Brain microvascular endothelial cell (primary cell): Measurements from ENCODE around the gene ZNF362.

ENCODE experiments used
- DNase-seq: peaks from one replicate; pipeline ENCODE4 v3.0.0-alpha.2; 2020
- H3K27ac ChIP-seq: fragments of 250-450 bp; sonication (Bioruptor Pico); 2 replicates; pipeline ENCODE4 v1.5.1; 2020; ENCODE audit warnings: mild to moderate bottlenecking, moderate library complexity
- H3K27me3 ChIP-seq: fragments of 250-450 bp; sonication (Bioruptor Pico); replicated peaks from 2 replicates; pipeline ENCODE4 v1.5.1; 2020; ENCODE audit warnings: mild to moderate bottlenecking
- H3K36me3 ChIP-seq: fragments of 250-450 bp; sonication (Bioruptor Pico); replicated peaks from 2 replicates; pipeline ENCODE4 v1.5.1; 2020; ENCODE audit warnings: mild to moderate bottlenecking
- H3K4me3 ChIP-seq: 2 replicates; pipeline ENCODE4 v1.5.1; 2011; ENCODE audit warnings: low read depth, mild to moderate bottlenecking, control low read depth, low read length, moderate library complexity
- in situ Hi-C: cut with HindIII; loops from 2 replicates; pipeline ENCODE4 v1.10.0; 2017; ENCODE audit warnings: low sequenced_read_pairs, low pct_ligation_motif_present
- TF ChIP-seq, protein P1 (sequence below): IDR thresholded peaks from 2 replicates; pipeline ENCODE4 v1.5.1; 2011; ENCODE audit warnings: low read depth, mild to moderate bottlenecking, moderate library complexity, low read length, control low read depth, inconsistent platforms; ENCODE audit errors: missing control alignments

ZNF362 gene, protein sequence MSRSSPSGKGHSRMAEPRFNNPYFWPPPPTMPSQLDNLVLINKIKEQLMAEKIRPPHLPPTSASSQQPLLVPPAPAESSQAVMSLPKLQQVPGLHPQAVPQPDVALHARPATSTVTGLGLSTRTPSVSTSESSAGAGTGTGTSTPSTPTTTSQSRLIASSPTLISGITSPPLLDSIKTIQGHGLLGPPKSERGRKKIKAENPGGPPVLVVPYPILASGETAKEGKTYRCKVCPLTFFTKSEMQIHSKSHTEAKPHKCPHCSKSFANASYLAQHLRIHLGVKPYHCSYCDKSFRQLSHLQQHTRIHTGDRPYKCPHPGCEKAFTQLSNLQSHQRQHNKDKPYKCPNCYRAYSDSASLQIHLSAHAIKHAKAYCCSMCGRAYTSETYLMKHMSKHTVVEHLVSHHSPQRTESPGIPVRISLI

DNA sequence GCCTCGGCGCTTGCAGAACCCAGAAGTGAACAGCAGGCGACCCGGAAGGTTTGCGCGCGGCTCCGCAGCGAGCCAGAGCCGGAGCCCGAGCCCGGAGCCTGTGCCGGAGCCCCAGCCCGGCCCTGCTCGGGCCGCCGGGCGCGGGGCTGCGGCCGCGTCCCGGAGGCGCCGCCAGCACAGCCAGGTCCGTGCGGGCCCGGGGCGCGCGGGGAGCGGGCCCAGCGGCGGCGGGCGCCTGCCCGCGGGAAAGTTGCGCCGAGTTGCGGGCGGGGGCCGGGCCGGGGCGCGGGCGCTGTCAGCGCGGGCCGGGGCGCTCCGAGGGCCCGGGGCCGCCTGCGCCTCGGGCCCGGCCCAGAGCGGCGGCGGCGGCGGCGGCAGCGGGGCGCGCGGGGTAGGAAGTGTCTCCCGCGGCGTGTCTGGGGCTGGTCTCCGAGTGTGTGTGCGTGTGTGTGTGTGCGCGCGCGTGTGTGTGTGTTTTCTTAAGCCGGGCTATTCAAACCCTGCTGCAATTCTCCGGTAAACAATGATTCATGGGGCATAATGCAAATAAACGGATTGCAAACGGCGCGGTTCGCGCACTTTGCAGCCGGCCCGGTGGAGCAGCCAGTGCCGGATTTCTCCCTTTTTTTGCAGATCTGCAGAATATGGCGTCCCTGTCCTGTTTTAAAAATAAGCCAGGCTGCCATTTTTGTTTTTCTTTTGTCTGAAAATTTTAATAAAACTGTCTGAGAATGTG lies at the start of gene ZNF362:
ZNF362 (plus strand) TSS at position 22 of the 736 bp plus-strand sequence. CDS start 14,083 bp downstream, outside the sequence.
- peak within 1 kb of the TSS; percentile 86 for H3K27ac ChIP-seq
- DNase-seq, result peak; percentile 69
- peak within 1 kb of the TSS; percentile 70 for H3K4me3 ChIP-seq
- no peaks in the 10 kb centered on the region for H3K27me3 ChIP-seq
- in situ Hi-C loops, result no loop called here
- no peaks in the 10 kb centered on the region for H3K36me3 ChIP-seq
- TF ChIP-seq, protein P1, sequence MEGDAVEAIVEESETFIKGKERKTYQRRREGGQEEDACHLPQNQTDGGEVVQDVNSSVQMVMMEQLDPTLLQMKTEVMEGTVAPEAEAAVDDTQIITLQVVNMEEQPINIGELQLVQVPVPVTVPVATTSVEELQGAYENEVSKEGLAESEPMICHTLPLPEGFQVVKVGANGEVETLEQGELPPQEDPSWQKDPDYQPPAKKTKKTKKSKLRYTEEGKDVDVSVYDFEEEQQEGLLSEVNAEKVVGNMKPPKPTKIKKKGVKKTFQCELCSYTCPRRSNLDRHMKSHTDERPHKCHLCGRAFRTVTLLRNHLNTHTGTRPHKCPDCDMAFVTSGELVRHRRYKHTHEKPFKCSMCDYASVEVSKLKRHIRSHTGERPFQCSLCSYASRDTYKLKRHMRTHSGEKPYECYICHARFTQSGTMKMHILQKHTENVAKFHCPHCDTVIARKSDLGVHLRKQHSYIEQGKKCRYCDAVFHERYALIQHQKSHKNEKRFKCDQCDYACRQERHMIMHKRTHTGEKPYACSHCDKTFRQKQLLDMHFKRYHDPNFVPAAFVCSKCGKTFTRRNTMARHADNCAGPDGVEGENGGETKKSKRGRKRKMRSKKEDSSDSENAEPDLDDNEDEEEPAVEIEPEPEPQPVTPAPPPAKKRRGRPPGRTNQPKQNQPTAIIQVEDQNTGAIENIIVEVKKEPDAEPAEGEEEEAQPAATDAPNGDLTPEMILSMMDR, result peak; percentile 30

DNA sequence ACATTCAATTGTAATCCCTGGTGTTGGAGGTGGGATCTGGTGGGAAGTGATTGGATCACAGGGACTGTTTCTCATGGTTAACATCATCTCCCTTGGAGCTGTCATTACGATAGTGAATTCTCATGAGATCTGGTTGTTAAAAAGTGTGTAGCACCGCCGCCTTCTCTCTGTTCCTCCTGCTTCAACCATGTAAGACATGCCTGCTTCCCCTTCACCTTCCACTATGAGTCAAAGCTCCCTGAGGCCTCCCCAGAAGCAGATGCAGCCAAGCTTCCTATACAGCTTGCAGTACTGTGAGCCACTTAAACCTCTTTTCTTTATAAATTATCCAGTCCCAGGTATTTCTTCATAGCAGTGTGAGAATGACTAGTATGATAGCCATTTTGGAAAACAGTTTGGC lies 44.3 kb upstream of the ZNF362 start:
- in situ Hi-C loops, result no loop called here
- no peak for DNase-seq
- Histone ChIP-seq H3K36me3 (no peaks in the 10 kb centered on the region), H3K27me3 (no peaks in the 10 kb centered on the region), H3K27ac (no peak overlapping the region), H3K4me3 (no peak overlapping the region)
- TF ChIP-seq, protein P1, result no peak

DNA sequence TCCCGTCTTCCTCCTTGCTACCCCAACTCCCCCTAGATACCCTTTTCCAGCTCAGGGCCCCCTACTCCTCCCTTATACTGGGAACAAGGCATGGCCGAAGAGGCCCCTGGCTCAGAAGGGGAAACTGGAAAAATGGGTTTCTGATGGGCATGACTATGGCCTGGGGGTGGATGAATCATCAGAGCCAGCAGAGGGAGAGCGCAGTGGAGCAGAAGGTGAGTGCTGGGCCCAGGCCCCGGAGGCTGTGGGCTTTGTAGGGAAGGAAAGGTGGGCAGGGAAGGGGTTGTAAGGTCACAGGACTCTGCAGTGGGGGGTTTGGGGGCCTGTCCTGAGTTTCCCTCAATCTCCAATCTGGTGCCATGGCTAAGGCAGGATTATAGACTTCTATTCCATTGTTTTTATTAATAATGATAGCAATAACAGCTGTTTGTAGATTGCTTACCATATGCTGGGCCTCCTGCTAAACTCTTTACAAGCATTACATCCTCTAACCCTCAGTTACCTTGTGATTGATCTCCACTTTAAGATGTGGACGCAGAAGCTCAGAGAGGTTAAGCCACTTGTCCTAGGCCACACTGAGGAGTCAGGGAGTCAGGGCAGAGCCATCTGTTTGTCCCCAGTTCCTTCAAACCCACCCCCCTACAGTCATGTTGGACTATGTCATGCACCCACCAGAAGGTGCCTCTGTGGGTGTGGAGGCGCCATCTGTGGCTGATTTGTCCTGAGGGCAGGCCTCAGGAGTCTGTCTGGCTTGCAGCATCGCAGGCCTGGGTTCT lies 36.2 kb upstream of the ZNF362 start:
- Histone ChIP-seq H3K4me3 (no peak overlapping the region), H3K27me3 (no peaks in the 10 kb centered on the region), H3K27ac (no peak overlapping the region), H3K36me3 (no peaks in the 10 kb centered on the region)
- no peak for DNase-seq
- in situ Hi-C loops, result no loop called here
- TF ChIP-seq, protein P1, result peak; percentile 32

DNA sequence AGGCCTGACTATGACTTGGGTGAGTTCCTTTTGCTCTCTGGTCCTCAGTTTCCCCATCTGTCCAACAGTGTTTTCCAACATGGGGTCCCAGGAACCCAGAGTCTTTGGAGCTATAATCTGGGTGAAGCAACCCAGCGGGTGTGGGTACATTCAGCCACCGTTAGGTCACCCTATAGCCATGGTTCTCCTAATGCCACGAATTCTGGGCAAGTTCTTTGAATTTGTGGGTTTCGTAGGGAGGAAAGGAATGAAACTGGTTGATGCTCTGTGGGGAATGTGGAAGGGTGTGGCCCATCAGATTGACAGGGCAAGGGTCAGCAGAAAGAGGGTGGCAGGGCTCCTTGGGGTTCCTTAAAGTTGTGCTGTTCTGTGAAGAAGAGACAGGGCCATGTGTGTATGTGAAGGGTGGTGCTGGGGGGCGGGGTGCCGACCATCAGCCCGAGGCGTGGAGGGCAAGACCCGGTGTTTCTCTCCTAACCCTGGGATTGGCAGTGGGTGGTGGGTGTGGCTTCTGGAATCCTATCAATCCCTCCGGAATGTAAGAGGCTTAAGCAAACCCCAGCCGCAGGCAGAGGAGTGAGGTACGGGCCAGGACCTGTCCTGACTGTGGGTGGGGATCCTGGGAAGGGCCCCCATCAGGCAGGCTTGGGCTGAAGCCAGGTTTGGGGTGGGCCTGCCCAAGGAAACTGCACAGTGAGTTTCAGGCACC lies 35.5 kb upstream of the ZNF362 start:
- in situ Hi-C loops, result no loop called here
- TF ChIP-seq, protein P1, result no peak
- H3K27me3 ChIP-seq, result no peaks in the 10 kb centered on the region
- no peak overlapping the region for H3K27ac ChIP-seq
- no peaks in the 10 kb centered on the region for H3K36me3 ChIP-seq
- DNase-seq, result no peak
- no peak overlapping the region for H3K4me3 ChIP-seq

DNA sequence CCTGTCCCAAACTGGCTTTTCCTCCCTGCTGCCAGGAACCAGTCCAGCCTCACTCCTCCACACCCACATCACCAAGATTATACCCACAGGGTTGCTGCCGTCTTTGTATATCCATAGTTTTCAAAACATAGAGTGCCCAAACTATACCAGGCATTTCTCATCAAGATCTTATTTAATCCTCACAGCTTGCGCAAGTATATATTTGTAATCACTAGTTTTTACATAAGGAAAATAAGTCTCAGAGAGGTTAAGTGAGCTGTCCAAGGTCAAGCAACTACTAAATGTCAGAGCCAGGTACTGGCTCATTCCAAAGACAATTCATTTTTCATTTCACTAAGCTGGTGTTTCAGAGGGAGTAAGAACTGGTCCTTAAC lies 34.9 kb upstream of the ZNF362 start:
- TF ChIP-seq, protein P1, result no peak
- no peak overlapping the region for H3K27ac ChIP-seq
- in situ Hi-C loops, result no loop called here

More for the DNA sequence above, 34.9 kb upstream of the ZNF362 start:
- Histone ChIP-seq H3K4me3 (no peak overlapping the region), H3K36me3 (no peaks in the 10 kb centered on the region), H3K27me3 (no peaks in the 10 kb centered on the region)
- DNase-seq, result no peak
